A549 (cell line): ENCODE data around the gene JAG2.

Source experiments
- CEBPB ChIP-seq, 2 experiments: fragments of >200 bp in 1 of 2; sonication (Bioruptor Twin) in 1 of 2; formaldehyde crosslinking in 1 of 2; IDR thresholded peaks; 2 replicates each; pipeline ENCODE4 v1.6.1; 2012 to 2016
- EHMT2 ChIP-seq: fragments of 200-600 bp; sonication (generic); IDR thresholded peaks from 2 replicates; pipeline ENCODE4 v1.6.1; 2016; ENCODE audit warnings: antibody characterized with exemption, low read depth, mild to moderate bottlenecking, moderate library complexity
- EP300 ChIP-seq, 2 experiments: fragments of >200 bp; sonication (Bioruptor Twin); formaldehyde crosslinking; IDR thresholded peaks; 2 replicates in 1 of 2; 3 replicates in 1 of 2; pipeline ENCODE4 v1.6.1; 2016 to 2017
- JUN ChIP-seq, 2 experiments: fragments of >200 bp; sonication (Bioruptor Twin); formaldehyde crosslinking; IDR thresholded peaks; 2 replicates in 1 of 2; 3 replicates in 1 of 2; pipeline ENCODE4 v1.6.1; 2016 to 2017
- KDM1A ChIP-seq: fragments of 200-600 bp; sonication (generic); IDR thresholded peaks from 2 replicates; pipeline ENCODE4 v1.6.1; 2016; ENCODE audit warnings: low read depth, mild to moderate bottlenecking
- TP53 ChIP-seq: fragments of 250-450 bp; sonication (Bioruptor Pico); IDR thresholded peaks from 2 replicates; pipeline ENCODE4 v1.5.0; 2021; ENCODE audit warnings: mild to moderate bottlenecking, moderate library complexity
- TF ChIP-seq, protein P1 (sequence below): fragments of >200 bp; sonication (Bioruptor Twin); formaldehyde crosslinking; IDR thresholded peaks from 3 replicates; pipeline ENCODE4 v1.5.1; 2016

DNA sequence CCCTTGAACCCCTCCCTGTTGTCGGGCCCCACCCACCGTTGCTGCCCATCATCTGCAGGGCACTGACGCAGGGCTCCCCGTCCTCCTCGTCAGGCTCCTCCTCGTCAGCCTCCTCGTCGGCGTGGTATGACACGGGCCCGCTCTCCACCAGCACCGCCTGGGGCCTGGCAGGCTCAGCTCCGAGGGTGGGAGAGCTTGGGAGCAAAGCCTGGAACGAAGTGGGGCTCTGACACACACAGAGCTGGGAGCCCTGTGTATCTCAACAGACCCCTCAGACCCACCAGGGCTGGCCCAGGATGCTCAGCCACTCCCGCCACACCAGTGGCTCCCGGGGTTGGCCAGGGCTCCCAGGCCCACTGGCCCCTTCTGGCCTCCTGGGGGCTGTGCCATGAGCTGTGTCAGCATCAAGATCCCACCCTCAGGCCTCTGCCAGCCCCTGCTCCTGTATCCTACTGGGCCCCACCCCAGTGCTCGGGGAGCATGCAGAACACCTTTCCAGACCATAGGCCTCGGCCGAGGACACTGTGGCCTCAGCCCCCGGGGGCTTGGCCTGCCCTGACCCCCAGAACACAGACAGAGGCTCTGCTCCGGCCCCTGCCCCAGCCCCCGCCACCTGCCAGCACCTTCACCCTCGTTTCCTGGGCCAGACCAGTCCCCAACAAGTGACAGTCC, 42.6 kb upstream of the JAG2 start:
- TF ChIP-seq, protein P1, sequence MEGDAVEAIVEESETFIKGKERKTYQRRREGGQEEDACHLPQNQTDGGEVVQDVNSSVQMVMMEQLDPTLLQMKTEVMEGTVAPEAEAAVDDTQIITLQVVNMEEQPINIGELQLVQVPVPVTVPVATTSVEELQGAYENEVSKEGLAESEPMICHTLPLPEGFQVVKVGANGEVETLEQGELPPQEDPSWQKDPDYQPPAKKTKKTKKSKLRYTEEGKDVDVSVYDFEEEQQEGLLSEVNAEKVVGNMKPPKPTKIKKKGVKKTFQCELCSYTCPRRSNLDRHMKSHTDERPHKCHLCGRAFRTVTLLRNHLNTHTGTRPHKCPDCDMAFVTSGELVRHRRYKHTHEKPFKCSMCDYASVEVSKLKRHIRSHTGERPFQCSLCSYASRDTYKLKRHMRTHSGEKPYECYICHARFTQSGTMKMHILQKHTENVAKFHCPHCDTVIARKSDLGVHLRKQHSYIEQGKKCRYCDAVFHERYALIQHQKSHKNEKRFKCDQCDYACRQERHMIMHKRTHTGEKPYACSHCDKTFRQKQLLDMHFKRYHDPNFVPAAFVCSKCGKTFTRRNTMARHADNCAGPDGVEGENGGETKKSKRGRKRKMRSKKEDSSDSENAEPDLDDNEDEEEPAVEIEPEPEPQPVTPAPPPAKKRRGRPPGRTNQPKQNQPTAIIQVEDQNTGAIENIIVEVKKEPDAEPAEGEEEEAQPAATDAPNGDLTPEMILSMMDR = no peak
- no peak for TF ChIP-seq EP300 (IDR thresholded peaks at IDR 0.05)
- no peak for TF ChIP-seq EHMT2
- TF ChIP-seq CEBPB (IDR thresholded peaks at IDR 0.05) = no peak
- no peak for TF ChIP-seq KDM1A
- TF ChIP-seq JUN (IDR thresholded peaks at IDR 0.05) = no peak
- no peak for TF ChIP-seq TP53 (CRISPR knock-in tag)
